CD4-positive, alpha-beta T cell treated with Interleukin-1 beta for 1 hour (primary cell): ENCODE results near the gene UFC1.
A peak's percentile ranks its signal among the peaks of the same experiment; 100 is the strongest.

ENCODE experiments used
- DNase-seq, 2 donors: peaks; one replicate each; pipeline ENCODE4 v3.0.0-alpha.2; 2020 to 2022

UFC1 gene

GRCh38 chr1:161137881-161138280, 15.9 kb upstream of the UFC1 start:
- no peak for DNase-seq

- no peak for DNase-seq
These were observed 15.3 kb upstream of the UFC1 start for GRCh38 chr1:161138431-161138830.

GRCh38 chr1:161139766-161140165, 14.0 kb upstream of the UFC1 start:
- peak; percentile 32 to 67 for DNase-seq

- no peak for DNase-seq
These were observed 12.9 kb upstream of the UFC1 start for GRCh38 chr1:161140755-161141400.

GRCh38 chr1:161145832-161146231, 7.9 kb upstream of the UFC1 start:
- DNase-seq, result no peak

GRCh38 chr1:161153176-161153575, 602 bp upstream of the UFC1 start:
- DNase-seq, result no peak

GRCh38 chr1:161157867-161158266, 4.1 kb downstream of the UFC1 start:
- DNase-seq, result no peak

GRCh38 chr1:161158316-161159010, 4.7 kb downstream of the UFC1 start:
- DNase-seq, result no peak

GRCh38 chr1:161159087-161159912, 5.5 kb downstream of the UFC1 start, which contains the start of gene USP21:
TSS of gene USP21 (plus strand) at chr1:161159500. CDS start at chr1:161160641, 1,141 bp downstream.
- peak; percentile 91 to 94 for DNase-seq

- DNase-seq, result no peak
These were observed 6.1 kb downstream of the UFC1 start for GRCh38 chr1:161159913-161160243.

- DNase-seq, result no peak
These were observed 6.9 kb downstream of the UFC1 start for GRCh38 chr1:161160671-161161145.

- DNase-seq, result no peak
These were observed 7.9 kb downstream of the UFC1 start for GRCh38 chr1:161161652-161162051.

GRCh38 chr1:161162052-161162451, 8.3 kb downstream of the UFC1 start:
- no peak for DNase-seq

GRCh38 chr1:161162806-161163205, 9.0 kb downstream of the UFC1 start:
- DNase-seq, result no peak

- no peak for DNase-seq
These were observed 10.0 kb downstream of the UFC1 start for GRCh38 chr1:161163793-161164192.

GRCh38 chr1:161164901-161165610, 11.3 kb downstream of the UFC1 start:
- DNase-seq, result no peak

GRCh38 chr1:161165742-161166668, 12.2 kb downstream of the UFC1 start, which contains the start of gene PPOX:
TSS of gene PPOX (plus strand) at chr1:161166426. CDS start at chr1:161166848, 422 bp downstream.
- DNase-seq, result peak; percentile 95 to 96

- DNase-seq, result no peak
These were observed 13.1 kb downstream of the UFC1 start for GRCh38 chr1:161166669-161167548.

- no peak for DNase-seq
These were observed 15.1 kb downstream of the UFC1 start for GRCh38 chr1:161168906-161169305.

- no peak for DNase-seq
These were observed 17.4 kb downstream of the UFC1 start for GRCh38 chr1:161171191-161171590.

GRCh38 chr1:161171696-161172095, 17.9 kb downstream of the UFC1 start:
- DNase-seq, result no peak
